ENCODE measurements around the gene CA10.

CA10 gene

DNA sequence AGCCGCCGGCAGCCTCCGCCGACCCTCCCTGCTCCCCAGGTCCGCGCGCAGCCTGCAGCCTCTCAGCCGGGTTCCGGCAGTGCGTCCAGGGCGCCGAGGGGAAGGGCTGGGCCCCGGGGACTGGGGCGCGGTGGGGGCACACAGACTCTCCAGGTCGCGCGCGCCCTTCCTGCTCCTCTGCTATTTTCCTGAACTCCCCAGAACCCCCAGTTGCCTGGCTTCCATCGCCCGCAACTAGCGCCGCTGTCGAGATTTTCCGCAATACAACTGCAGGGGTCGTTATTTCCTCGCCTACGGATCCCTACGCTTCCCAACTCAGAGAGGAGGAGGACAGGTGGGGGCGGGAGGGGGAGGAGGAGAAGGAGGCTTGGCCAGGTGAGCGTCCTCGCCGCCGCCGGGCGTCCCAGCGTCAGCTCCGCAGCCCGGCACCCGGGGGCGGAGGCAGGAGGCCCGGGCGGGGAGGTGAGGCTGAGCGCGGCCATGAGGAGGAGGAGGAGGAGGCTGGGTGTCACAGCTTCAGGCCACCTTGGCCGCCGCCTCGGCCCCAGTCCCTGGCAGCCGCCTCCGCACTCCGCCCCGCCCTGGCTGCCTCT is at the start of gene CA10:
CA10 (minus strand) TSS at position 265 of the 593 bp plus-strand sequence.
- DNase-seq (ENCODE audit: low spot score), result no peak

DNA sequence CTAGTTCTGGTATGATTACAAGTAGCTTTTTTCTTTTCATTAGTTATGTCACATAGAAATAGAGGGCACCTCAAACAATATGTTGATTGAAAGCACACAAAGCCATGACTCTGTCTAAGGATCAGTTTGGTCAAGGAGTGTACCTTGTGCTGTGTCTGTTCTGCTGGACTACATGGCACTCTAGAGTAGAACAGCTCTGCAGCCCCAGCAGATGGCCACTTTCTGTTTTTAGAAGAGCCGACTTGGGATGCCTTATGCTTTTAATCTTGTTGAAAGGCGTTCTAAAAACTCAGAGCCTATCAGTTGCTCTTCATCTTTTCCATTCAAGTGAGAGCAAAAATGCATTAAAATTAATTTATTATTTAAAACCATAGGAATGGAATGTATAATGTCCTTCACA is 49.3 kb upstream of the CA10 start:
- DNase-seq (ENCODE audit: low spot score), result no peak

DNA sequence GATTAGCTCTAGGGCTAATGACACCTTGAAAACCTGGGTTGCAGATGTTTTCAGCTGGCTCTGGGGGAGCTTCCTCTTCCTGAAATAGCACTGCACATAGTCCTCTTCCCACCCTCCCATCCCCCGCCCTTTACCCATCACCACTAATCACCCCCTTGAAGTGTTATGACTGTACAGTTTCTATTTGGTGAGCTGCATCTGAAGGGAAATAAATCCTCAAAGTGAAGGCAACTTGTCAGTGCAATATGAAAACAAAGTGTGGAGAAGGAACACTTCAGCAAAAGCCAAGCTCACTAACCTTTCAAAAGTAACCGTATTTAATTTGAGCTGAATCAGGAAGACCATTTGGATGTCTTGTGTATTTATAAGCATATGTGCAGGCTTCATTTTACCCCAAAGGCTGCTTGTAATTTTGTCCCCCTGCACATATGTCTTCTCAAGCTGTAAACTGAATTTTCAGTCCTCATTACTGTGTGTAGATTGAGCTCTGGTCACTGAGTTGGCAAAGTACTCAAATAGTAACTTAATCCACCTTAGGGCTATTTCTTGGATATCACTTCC is 44.1 kb upstream of the CA10 start:
- no peak for DNase-seq (ENCODE audit: low spot score)

DNA sequence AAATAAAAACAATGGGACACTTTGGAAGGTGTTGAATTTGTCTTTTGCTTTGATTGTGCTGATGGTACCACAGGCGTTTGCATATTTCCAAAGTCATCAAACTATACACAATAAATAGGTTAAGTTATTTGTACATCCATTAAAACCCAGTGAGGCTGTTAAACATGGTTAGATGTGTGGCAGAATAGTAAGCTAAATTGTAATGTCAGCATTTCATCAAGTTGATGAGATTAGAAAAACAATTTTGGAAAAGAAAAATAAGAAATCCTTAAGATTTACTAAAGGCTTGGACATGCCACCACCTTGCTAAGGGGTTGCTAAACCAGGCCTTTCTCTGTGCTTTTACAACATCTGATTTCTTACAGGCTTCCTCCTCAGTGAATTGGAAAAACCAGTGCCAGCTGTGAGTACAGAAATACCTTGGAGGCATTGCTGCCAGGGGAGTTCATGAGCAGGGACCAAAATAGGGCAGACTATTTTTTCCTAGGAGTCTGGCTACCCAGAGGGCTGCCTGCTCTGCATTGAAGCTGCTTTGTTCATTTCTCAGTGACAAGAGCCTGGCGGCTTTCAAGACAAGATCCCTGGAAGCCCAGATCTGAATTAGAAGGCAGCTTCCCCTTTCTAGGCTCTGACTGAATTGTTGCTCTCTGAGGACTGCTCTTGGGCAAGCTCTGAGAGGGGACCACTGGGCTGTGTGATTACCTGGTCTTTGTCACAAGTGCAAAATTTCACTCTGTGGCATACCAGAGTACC is 43.4 kb upstream of the CA10 start:
- DNase-seq (ENCODE audit: low spot score), result no peak

DNA sequence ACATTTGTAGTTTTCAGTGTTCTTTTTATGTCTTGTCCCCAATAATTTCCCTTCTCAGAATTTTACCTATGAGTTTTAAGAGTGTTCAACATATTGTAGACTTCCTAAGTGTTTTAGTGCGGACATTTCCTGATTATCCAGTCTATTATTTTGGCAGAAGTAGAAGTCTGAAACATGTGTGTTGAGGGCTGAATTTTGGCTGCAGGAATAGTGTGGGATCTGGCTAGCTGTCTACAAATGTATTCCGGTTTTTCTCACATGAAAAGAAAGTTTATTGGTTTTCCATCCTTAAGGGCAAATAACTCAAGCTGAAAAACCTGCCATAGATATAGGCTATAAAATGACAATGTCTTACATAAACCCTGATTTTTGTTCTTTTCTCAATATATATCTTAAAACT is 33.0 kb upstream of the CA10 start:
- DNase-seq (ENCODE audit: low spot score), result no peak

DNA sequence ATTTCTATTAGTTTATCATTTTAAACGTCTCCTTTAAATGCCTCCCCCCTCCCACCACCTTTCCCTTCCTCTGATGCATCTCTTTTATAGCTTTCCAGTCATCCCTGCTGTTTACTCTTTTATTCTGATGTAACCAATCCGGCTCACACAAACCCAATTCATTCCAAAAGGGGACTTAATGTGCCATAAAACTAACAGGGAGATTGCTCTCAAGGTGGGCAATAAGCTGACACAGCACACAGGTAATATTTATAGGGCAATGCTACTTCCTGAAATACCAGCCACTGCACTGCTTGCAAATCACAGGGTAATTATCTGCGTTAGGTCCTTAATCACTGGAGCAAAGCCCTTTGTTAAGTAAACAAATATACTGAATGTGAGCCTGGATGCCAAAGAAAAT is 23.3 kb upstream of the CA10 start:
- no peak for DNase-seq (ENCODE audit: low spot score)

DNA sequence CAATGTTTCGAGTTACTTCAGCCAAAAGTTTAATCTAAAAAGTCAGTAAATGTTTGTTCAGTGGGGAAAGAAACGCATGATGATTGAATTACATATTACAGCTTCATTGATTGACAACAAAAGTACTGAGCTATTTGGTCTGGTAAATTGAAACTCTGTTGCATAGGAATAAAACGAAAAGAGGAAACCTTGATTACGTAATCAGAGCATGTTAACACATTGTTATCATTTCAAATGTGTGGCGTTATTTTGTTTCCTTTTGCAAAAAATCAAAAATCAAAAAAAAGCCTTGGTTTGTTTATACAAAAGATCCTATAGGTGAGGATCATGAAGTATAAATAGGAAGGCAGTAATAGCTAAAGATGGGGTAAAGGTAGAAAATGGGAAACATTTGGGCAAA is 19.5 kb upstream of the CA10 start:
- no peak for DNase-seq (ENCODE audit: low spot score)

DNA sequence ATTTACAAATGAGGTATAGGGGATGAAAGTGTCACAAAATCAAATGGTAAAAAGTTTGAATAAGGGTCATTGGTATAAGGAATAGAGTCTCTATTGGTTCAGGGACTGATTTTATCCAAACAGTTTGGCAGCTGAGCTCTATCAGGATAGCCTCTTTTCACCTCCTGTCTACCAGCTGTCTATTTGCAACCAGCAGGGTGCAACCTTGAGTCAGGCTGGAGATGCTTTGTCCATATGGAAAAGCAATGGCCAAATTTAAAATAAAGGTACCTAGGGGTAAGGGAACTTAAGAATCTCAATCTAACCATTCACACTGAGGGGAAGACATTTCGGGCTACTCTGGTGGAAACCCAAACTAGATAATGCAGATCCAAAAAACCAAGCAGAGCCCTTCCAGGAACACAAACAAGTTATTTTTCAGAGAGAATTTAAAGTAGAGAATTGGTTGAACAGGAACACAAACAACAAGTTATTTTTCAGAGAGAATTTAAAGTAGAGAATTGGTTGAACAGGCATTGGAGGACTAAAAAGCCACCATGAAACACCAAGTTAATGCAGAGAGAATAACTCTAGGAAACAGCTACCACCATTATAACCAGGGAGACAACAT is 12.6 kb upstream of the CA10 start:
- DNase-seq (ENCODE audit: low spot score), result no peak

DNA sequence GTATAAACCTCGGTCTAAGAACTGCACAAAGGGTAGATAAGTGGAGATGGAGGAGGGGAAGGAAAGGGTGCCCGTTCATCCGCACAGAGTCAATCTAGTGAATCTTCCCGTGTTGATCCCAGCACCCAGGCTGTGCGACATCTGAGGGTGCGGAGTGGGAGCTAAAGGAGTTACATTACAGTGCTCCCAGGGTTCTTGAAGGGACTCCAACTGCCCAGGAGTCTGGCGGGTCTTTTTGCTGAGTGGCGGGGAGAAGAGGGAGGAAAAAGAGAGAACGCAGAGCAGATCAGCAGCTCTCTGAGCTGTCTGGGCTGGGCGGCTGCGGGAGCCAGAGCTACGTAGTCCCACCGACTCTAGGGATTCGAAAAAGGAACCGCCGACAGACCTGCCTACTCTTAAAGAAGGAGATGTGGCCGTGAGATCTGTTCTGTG is 1.6 kb upstream of the CA10 start:
- no peak for DNase-seq (ENCODE audit: low spot score)

DNA sequence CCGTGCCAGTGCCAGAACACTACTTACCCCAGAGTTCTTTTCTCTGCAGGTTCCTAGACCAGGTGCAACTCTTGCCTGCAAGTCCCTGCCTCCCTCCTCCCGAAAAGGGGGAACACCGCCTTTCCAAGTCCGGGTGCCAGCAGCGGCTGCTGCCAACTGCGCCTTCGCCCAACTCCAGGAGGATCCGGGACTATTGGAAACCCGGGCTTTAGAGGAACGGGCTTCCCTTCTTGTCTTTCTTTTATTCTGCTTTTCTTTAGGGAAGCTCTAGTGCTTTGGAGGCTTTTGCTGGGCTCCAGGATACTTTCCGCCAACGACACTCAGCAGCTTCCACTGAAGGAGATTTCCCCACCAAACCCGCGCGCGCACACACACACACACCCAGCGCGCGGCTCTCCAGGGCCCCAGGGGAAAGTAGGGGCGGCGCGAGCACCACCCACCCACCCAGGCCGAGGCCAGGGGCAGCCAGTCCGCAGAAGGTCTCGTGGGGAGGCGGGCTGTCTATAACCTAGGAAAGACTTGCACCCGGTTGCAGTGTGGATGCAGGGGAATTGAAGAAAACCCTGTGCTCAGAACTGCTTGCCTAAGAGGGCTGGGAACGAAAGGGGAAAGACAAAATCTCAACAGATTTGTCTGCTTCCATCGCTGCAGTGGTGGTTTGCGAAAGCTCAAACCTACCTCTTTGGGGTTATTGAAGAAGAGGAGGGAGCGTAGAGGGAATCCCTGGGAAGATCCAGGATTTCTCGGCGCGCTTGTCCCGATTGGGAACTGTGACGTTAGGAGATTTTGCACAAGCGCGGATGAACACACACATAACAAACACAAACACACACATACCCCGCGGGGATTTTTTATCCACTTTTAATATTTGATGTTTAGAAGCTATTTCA is 977 bp upstream of the CA10 start:
- DNase-seq (ENCODE audit: low spot score), result no peak

DNA sequence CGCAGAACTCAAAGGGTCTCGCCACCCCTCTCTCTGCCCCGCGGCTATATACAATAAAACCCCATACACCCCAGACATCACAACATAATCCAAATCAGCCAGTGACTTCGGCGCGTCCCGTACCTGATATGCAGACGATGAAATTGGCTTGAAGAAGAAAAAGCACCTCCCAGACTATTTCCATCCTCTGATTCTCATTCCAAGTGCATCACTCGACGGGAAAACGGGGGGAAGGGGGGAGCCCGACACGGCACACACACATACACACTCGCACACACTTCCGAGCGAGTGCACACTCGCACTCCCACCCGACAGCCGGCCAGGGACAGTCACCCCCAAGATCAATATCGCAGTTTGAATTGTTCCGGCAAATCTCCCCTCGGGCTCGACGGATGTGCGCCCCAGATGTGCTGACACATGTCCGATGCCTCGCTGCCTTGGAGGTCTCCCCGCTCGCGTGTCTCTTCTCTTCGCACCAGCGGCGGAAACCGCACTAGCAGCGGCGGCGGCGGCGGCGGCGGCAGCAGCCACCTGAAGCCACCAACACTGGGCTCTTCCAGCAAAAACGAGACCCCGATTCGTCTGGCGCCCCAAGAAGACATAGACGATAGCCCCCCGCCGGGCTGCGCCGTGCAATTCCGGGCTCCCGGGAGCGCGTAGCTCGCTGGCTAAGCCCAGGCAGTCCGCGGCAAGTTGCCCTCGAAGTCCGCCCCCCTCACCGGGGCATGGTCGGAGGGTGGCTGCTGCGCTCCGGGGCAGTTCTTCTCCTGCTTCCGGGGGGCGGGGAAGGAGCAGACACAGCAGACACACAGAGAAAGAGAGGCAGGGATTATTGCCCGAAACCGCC is 688 bp downstream of the CA10 start:
- no peak for DNase-seq (ENCODE audit: low spot score)

DNA sequence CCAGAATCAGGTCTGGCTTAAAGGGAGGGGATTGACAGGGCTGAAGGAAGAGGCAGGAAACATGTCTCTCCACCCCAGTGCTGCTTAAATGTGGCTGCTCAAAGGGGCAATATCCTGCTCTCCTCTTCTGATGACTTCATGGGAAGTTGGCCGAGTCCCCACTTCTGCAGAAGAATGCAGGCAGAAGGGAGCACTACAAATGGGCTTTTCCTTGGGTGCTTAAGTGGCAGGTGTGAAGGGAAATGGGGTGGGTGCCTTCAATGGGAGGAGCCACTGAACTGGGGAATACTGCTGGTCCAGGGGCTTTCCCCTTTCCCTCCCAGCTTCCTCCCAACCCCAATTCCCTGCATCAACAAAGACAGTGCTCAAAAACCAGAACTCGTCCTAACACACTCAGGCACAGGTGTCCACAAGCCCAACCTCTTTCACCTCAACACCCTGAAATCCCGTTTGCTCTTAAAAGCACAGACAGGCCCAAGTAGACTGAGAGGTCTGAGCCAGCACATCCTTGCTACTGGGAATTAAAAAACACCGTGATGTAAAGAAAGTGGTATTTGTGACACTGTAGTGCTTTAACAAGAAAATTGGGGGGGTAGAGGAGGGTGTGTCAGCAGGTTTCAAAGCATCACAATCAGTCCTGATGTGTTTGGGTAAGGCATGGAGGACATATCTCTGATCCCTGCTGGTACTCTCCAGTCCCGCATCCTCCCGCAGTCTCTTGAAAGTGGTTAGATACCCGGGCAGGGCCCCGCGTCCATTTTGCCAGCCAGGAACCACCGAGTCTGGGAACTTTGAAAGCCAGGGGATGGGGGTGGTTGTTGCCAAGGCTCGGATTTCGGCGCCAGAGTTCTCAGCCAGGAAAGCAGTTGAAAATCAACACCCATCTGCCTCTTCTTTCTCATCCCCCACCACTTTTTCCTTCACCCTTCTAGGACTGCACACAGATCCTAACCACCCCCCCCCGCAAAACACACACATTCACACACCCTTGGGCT is 1.6 kb downstream of the CA10 start:
- DNase-seq (ENCODE audit: low spot score), result no peak

DNA sequence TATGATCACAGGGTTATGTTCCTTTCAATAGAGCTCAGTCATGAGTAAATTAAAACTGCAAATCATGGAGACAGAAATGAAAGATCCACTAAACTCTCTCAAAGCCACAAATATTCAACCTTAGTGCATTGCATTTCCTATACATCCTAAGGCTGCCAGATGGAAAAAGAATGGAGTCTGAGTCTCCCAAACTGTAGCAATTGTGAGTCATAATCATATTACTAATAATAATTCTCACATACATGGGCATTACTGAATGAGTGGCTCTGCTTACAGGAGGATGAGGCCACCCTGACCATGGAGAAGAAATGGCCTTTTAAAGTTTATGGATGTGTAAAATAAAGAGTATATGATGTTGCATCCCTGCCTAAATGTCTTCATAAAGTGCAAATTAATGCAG is 3.2 kb downstream of the CA10 start:
- no peak for DNase-seq (ENCODE audit: low spot score)

DNA sequence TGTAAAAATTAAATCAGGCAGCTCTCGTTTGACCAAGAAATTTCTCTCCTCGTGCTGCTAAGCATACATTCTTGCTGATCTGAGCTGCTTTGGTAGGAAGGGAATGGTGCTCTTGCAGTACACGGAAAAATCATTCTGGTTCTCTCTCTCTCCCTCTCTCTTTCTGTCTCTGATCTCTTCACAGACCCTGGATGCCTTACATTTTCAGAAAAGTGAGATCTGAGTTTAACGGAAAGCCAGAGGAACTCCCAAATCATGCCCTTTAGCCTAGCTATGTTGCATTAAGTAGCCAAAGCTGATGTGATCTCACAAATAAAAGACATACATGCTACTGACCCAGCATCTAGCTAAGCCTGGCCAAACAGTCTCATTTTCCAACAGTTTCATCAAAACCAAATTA is 4.0 kb downstream of the CA10 start:
- DNase-seq (ENCODE audit: low spot score), result no peak

DNA sequence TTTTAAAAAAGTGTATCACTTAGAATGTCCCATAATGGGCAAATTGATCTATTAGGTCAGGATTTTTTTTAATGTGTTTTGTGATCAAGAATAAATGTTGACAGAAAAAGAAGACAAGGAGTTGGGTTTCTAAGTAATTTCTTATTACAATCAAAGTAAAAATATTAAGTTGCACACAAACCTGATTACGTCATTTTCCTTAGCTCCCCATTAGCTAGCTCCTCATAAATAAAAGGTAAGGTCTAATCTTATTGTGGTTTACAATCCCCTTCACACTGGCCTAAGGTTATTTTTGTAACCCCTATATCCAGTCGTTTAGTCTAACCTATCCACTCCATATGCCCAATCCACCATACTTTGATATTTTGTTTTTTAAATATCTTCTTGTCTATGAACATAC is 7.6 kb downstream of the CA10 start:
- no peak for DNase-seq (ENCODE audit: low spot score)

DNA sequence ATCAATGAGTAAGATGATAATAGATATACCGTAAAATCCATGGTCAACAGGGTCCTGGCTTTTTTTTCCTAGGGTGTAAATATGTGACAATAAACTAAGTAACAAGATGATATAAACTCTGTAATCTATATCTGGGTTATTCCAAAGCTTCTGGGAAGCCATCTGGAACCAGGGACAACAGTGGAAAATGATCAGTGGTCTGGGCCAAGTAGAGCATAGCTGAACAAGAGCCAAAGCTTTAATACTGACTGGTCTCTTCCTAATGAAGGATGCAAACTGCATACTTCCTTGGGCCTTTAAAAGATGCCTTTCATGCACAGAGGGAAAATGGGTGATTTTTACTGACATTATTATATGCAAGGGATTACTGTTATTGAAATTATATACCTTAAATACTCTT is 8.9 kb downstream of the CA10 start:
- no peak for DNase-seq (ENCODE audit: low spot score)

DNA sequence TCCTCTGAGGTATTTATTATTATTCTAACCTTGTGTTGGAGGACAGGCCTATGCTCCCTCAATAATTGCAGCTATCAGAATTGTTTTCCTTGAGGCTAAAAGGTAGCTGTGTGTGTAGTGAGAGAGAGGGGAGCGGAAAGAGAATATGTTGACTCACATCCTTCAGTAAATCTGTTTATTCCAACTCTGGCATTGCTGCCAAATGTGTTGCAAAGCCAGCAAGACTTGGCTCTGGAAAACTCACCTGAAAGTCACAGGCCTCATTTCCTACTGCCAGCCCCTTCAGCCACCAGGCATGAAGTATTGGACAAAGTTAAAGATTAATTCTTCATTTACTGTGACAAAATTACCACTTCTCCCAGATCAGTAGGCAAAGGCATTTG is 9.6 kb downstream of the CA10 start:
- no peak for DNase-seq (ENCODE audit: low spot score)

DNA sequence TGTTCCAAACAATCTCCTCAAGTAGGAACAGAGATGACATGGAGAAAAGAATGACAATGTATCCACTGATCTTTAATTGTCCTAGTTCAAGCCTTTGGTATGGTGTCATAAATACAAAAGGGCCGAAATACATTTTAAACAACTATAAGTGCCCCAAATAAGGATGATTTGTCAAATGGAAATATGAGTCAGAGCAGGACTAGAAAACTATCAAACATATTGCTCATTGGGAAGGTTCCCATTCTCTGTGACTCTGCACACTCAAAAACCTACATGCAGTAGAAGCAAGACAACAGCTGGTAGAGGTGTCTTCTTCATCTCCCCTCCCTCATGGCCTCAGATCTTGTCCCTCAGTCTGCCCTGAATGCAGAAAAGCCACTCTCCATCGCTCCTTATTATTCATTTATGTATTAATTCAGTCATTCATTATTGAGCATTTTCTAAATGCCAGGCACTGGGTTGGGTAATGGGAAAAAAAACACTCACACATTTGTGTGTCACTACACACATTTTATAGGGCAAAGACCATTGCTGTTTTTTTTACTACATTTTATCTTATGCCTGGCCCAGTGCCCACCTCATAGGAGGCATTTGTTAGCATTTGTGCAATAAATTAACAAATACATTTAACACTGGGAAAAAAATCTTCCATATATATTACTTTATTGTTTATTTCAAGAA is 10.1 kb downstream of the CA10 start:
- DNase-seq (ENCODE audit: low spot score), result no peak

DNA sequence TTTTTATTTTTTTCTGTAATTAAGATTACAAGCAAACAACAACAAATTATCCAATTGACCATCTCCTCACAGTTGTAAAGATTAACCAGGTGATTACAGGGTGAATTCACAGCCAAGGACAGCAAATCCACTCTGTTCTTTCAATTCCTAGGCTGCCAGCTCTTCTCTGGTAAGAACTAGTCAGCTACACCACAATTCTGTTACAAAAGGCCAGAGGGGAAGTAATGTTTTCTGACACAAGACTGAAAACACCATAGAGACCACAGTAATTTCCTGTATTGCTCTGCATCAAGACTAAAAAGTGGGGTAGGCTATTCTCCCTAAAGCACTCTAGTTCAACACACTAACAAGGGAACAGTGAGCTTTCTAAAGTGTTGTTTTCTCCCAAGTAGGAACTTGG is 10.6 kb downstream of the CA10 start:
- no peak for DNase-seq (ENCODE audit: low spot score)

DNA sequence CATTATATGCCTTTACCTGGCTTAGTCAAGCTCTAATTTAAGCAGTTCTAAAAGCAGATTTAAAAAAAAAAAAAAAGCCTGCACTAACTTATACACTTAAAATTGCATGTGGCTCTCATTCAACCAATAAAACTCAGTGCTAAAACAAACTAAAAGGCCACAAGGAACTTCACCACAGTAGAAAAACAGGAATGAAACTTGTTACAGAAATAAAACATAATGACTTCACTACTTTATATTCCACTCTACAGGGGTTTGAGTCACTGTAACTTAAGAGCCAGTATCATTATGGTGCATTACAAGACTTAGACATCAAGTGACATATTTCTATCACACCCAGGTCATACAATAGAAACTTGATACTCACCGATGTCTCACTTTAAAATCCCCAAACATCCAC is 11.1 kb downstream of the CA10 start:
- no peak for DNase-seq (ENCODE audit: low spot score)

Measured in CD4-positive, alpha-beta T cell treated with Interleukin-2 at 100 ng/mL for 4 hours (primary cell).